Dedifferentiated amniotic fluid mesenchymal stem cell (primary cell): ENCODE data around the gene ARAP3.
A peak's percentile ranks its signal among the peaks of the same experiment; 100 is the strongest.

ENCODE experiments used
- DNase-seq: peaks from one replicate; pipeline ENCODE4 v3.0.0-alpha.2; 2016; ENCODE audit errors: extremely low spot score

Gene ARAP3

GRCh38 chr5:141668601-141669265 is 13.3 kb downstream of the ARAP3 start:
- no peak for DNase-seq

GRCh38 chr5:141665995-141666940 is 15.8 kb downstream of the ARAP3 start:
- no peak for DNase-seq

GRCh38 chr5:141664733-141665461 is 17.1 kb downstream of the ARAP3 start:
- peak; percentile 61 for DNase-seq

GRCh38 chr5:141663506-141663905 is 18.5 kb downstream of the ARAP3 start:
- DNase-seq = no peak

GRCh38 chr5:141662028-141662427 is 20.0 kb downstream of the ARAP3 start:
- no peak for DNase-seq

GRCh38 chr5:141657937-141658545 is 24.0 kb downstream of the ARAP3 start:
- peak; percentile 22 for DNase-seq

GRCh38 chr5:141657404-141657803 is 24.6 kb downstream of the ARAP3 start:
- no peak for DNase-seq

- no peak for DNase-seq
These were observed 25.6 kb downstream of the ARAP3 start for GRCh38 chr5:141656396-141656795.

GRCh38 chr5:141655020-141655419 is 27.0 kb downstream of the ARAP3 start:
- DNase-seq = no peak

GRCh38 chr5:141654298-141654697 is 27.7 kb downstream of the ARAP3 start:
- peak; percentile 62 for DNase-seq

GRCh38 chr5:141651728-141652105 is 30.3 kb downstream of the ARAP3 start:
- DNase-seq = no peak

GRCh38 chr5:141650851-141651727 is 30.9 kb downstream of the ARAP3 start, which contains the start of gene FCHSD1:
TSS of gene FCHSD1 (minus strand) at chr5:141651418. CDS start at chr5:141651368, 50 bp downstream.
- DNase-seq = peak; percentile 61

GRCh38 chr5:141649972-141650371 is 32.1 kb downstream of the ARAP3 start:
- no peak for DNase-seq

- no peak for DNase-seq
These were observed 32.9 kb downstream of the ARAP3 start for GRCh38 chr5:141649056-141649688.

GRCh38 chr5:141647851-141648250 is 34.2 kb downstream of the ARAP3 start:
- DNase-seq = no peak

- no peak for DNase-seq
These were observed 34.8 kb downstream of the ARAP3 start for GRCh38 chr5:141647242-141647641.

GRCh38 chr5:141646026-141646425 is 36.0 kb downstream of the ARAP3 start:
- no peak for DNase-seq

- no peak for DNase-seq
These were observed 40.3 kb downstream of the ARAP3 start for GRCh38 chr5:141641634-141642267.

- DNase-seq = no peak
These were observed 41.3 kb downstream of the ARAP3 start for GRCh38 chr5:141640698-141641097.

- DNase-seq = no peak
These were observed 42.0 kb downstream of the ARAP3 start for GRCh38 chr5:141640051-141640415.
